Gastrocnemius medialis (tissue), 4 donors: ENCODE measurements around the gene OCIAD1.

Experiments used
- CTCF ChIP-seq, 5 experiments: fragments of 450-650 bp in 3 of 5; fragments of 200-600 bp in 2 of 5; sonication (generic) in 2 of 5; IDR thresholded peaks in 4 of 5; conservative IDR thresholded peaks in 1 of 5; 1 replicate in 4 of 5; 2 replicates in 1 of 5; pipeline ENCODE4 v1.5.1; 2016 to 2019; ENCODE audit warnings: antibody characterized with exemption in 5 of 5, mild to moderate bottlenecking in 3 of 5, moderate library complexity in 3 of 5
- POLR2A ChIP-seq, 2 donors: fragments of 450-650 bp; IDR thresholded peaks; one replicate each; pipeline ENCODE4 v1.6.1; 2017; ENCODE audit warnings: antibody characterized with exemption in 2 of 2, mild to moderate bottlenecking in 2 of 2, moderate library complexity in 2 of 2

GRCh38 chr4:48851651-48852050, 20.8 kb downstream of the OCIAD1 start:
- TF ChIP-seq CTCF (IDR thresholded peaks at IDR 0.05 in 4 of 5, conservative IDR thresholded peaks at IDR 0.05 in 1 of 5) (no peak), POLR2A (IDR thresholded peaks at IDR 0.05) (no peak)
